HG03139 (cell line): Measurements from ENCODE around the gene DNAJB8.

Source experiments
- ATAC-seq: cut with Tn5 transposase; IDR thresholded peaks from one replicate; pipeline ENCODE4 v1.9.1; 2021; ENCODE audit not compliant: unreplicated experiment

Gene DNAJB8

DNA sequence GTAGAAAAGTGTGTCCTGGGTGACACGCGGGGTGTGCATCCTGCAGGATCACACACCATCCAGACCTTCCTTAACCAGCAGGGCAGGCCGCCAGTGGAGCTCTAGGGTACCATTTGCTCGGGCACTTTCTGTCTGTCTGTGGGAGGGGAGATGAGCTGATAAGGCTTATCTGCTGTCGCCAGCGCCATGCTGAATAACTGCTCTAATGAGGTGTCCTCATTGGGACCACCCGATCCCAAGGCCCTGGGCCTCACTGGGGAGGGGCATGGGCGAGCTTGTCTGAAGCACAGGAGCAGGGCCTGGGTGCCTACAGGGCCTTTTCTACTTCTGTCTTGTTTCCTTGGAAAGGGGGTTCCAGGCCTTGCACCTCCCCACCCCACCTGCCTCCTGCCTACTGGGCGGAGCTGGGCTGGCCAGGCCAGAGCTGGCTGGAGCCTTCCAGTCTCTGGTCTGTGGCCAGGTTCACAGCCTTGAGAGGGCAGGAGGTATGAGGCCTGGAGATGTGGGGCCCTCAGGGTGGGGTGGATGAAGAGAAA lies 28.8 kb upstream of the DNAJB8 start:
- ATAC-seq, result no peak

- ATAC-seq, result no peak
These were observed 27.6 kb upstream of the DNAJB8 start for GRCh38 chr3:128494367-128494650.

- no peak for ATAC-seq
These were observed 27.1 kb upstream of the DNAJB8 start for GRCh38 chr3:128493570-128494366.

DNA sequence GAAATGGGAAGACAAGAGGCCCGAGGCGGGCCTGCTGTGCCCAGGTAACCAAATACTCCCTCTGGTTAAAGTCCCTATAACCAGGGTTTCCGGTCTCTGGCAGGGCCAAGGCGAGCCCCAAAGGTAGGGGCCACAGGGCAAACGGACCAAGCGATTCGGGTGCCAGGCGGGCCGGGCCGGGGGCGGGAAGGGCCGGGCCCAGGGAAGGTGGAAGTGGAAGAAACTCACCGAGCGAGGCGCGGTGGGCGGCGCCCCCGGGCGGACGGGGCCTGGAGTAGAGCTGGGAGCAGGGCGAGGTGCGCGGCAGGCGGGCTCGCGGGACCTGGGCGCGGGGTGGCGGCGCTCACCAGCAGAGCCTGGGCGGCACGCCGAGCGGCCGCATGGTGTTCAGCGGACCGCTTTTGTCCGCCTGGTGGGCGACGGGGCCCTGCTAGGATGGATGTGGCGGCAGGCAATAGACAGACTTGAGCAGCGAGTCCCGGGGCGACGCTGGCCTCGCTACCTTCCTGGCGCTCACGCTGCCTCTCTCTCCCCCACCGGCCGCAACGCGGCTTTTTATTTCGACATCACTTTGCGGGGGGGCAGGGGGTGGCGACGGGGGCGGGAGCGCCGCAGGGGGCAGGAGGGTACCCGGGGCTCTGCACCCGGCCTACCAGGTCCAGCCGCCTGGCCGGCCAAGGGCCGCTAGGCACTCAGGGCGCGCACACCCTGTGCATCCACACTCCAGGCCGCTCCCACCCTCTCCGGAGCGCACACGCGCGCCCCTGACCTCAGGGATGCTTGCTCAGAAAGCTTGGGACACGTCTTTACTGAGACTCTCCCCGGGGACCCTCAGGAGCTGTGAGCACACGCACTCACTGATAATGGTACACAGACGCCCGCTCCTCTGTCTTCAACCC lies 26.2 kb upstream of the DNAJB8 start, which contains the start of gene GATA2:
Gene GATA2, minus strand, starts transcription at position 531 of the 899 bp plus-strand sequence. CDS start 6,170 bp downstream, outside the sequence.
- no peak for ATAC-seq

- no peak for ATAC-seq
These were observed 25.4 kb upstream of the DNAJB8 start for GRCh38 chr3:128491941-128492670.

DNA sequence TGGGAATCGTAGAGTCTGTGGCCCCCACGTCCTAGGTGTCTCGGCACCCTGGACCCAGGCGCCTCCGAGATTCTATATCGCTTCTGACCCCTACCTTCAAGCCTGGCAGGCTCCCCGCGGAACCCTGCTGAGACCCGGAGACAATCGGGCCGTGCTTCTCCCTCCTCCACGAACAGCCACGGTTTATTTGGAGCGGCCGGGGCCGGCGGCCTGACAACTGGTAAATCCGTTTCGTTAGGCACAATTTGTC lies 24.9 kb upstream of the DNAJB8 start:
- ATAC-seq, result no peak

- no peak for ATAC-seq
These were observed 24.4 kb upstream of the DNAJB8 start for GRCh38 chr3:128490915-128491690.

- no peak for ATAC-seq
These were observed 23.9 kb upstream of the DNAJB8 start for GRCh38 chr3:128490650-128490914.

DNA sequence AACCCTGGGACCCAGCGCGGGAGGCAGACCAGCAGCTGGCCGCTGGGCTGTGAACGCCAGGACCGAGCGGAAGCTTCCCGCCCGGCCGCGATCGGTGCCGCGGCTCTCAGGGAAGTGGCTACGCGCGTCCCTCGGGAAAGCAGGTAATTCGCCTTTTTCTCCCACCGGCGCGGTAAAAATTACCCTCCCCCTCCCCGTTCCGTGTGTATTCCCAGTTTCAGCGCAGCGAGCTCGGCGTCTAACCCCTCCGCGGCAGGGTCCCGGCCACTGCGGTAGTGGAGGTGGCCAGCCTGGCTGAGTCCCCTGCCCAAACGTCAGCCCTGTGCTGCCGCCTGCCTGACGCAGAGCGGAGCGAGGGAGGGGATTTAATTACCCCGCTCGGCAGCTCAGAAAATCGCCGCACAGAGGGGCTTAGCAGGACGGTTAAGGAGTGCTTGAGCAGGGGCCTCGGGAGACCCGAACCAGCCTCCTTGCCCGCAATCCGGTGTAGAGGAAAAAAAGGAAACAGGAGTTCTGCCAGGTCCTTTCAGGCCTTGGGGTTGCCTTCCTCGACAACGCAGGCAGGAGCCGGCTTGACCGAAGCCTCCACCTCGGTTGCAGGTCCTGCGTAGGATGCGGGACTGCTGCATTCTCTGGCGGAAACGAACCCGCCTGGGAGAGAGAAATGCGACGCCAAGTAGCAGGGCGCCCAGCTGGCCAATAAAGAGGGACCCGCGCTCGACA lies 23.4 kb upstream of the DNAJB8 start:
- ATAC-seq, result no peak

DNA sequence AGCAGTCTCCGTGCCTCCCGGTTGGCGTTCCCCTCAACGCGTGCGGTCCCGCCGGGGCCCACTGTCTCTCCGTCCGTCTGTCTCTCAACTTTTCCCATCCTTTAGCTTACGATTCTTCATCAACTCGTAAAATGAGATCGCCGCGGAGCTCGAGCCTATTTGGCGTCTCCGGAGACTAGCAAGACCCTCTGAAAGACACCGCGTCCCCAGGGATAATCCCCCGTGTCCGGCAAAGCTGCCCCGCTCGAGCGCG lies 22.9 kb upstream of the DNAJB8 start:
- no peak for ATAC-seq

GRCh38 chr3:128488991-128489673 lies 22.4 kb upstream of the DNAJB8 start:
- ATAC-seq, result no peak

DNA sequence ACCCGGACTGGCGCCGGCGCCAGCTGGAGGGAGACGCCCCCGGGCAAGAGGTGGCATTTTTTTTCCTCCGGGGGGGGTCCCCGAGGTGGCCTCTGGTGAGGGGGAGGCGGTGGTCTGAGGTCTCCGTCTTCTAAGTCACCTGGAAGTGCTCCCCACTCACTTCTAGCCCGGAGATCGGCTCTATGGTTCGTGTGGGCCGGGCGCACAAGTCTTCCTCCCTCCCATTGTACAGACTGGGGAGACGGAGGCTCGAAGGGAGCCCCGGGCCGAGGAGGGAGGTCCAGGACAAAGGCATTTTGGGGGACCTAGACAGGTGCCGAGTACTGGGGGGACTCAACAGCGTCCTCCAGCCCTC lies 21.9 kb upstream of the DNAJB8 start:
- ATAC-seq, result no peak

DNA sequence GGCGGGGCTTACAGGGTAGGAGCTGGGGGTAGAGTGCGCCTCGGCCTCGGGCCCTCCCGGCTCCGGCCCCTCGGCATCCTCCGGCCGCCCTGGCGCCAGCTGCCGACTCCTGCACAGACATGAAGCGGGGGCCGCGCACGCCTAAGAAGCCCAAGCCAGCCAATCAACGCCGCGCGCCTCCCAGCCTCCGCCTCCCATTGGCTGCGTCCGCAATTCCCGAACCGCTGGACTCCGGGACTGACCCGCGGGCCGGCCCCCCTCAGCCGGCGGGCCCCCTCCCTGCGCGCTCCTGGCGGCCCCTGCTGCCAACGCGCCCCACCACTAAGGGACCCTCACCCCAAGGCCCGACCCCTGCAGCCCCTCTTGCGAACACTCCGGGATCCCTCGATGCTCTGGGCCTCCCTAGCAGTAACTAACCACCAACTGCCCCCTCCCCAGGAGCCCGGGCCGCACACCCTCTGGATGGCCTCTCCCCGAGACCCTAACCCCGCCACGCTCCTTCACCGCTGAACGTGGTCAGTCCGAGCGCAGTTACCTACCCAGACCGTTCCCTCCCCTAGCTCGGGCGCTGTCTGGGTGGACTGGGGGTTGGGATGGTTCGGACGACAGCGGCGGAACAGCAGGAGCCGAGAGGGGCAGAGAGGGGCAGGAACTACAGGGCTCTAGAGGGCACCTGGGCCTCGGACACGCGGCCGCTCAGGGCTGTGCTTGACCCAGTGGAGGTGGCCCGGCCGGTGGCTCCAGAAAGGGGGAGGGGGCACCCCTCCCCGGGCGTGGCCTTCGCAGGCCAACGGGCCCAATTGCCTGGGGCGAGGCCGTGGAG lies 21.3 kb upstream of the DNAJB8 start:
- no peak for ATAC-seq

DNA sequence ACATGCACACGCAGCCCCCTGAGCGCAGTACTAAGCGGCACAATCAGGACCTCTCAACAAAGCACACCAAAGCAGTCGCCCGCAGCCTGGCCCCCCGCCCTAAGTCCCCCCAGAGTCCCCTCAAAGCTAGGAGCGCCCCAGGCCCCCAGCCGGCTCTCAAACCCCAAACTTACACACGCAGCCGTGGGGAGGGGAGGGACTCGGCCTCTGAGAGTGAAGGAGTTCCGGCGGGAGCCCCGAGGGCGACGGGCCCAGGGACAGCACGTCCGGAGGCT lies 20.8 kb upstream of the DNAJB8 start:
- no peak for ATAC-seq

- ATAC-seq, result no peak
These were observed 20.2 kb upstream of the DNAJB8 start for GRCh38 chr3:128486681-128487537.

- no peak for ATAC-seq
These were observed 19.5 kb upstream of the DNAJB8 start for GRCh38 chr3:128486205-128486628.

- no peak for ATAC-seq
These were observed 18.9 kb upstream of the DNAJB8 start for GRCh38 chr3:128485282-128486204.
